Fibroblast of skin of right biceps (primary cell): ENCODE results near the gene FAM117B.
"Not testable (repeated sequence)": the region's sequence is repeated elsewhere in the genome, so short reads cannot be mapped to it uniquely, and the experiment has no call there.

Experiments used
- DNase-seq: peaks from one replicate; pipeline ENCODE4 v3.0.0-alpha.2; 2013

The FAM117B gene

DNA sequence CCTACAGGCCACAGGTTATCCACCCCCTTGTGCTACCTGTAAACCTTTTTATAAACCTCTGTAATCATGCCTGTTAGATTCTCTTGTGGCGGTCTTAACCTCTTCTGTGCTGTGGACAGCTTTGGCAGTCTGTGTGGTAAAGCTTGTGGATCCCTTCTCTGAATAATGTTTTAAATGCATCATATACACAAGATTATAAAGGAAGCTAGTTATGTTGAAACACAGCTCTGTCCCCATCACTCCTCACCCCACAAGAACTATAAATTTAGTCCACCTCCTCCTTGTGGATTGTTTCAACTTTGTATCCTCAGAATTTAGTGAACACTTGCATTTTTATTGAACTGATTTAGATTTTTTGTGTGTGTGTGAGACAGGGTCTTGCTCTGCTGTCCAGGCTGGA, 129.1 kb downstream of the FAM117B start:
- DNase-seq = no peak

DNA sequence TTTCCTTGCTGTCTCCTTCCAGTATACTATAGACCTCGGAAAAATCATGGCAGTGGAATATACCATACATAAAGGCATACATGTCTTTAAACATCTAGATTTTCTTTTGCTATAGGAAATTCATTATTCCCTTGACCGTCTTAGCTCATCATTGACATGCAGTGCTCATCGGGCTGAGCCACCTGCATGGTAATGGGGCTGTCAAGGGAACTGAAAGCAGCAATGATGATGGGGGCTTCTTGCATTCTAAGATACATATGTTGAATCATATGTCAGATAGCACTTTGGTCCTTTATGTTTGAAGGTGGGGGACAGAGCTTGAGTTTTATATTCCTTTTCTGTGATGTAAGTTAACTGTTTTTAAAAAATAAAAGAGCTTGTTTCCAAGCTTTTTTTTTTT, 130.2 kb downstream of the FAM117B start:
- no peak for DNase-seq

DNA sequence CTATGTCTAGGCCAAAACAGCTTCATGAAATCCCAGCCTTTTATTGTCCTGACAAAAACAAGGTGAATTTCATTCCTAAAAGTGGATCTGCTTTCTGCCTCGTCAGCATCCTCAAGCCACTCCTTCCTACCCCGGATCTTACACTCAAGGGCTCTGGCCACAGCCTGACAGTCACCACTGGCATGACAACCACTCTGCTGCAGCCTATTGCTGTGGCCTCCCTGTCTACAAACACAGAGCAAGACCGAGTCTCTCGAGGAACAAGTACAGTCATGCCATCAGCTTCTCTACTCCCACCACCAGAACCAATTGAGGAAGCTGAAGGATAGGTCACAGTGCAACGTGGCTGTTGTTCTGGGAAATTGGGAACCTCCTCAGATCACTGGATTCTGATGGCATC, 130.7 kb downstream of the FAM117B start:
- DNase-seq = no peak

DNA sequence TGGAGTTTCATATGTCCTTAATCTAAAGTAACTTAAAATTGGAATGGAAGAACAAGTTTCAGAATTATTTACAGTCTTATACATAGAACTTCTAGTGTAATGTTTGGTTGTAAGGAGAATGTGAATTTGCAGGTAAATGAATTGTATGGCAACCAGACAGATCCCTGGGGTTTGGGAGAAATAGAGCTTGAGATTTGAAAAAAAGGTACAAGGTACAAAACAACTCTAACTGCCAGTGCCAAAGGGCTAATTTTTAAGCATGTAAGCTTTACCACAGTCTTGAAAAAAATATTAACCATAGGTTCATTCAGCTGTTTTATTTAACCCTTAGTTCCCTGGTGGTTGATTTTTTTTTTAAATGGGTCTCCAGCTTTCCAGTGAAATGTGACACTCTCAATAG, 133.5 kb downstream of the FAM117B start:
- DNase-seq = no peak

DNA sequence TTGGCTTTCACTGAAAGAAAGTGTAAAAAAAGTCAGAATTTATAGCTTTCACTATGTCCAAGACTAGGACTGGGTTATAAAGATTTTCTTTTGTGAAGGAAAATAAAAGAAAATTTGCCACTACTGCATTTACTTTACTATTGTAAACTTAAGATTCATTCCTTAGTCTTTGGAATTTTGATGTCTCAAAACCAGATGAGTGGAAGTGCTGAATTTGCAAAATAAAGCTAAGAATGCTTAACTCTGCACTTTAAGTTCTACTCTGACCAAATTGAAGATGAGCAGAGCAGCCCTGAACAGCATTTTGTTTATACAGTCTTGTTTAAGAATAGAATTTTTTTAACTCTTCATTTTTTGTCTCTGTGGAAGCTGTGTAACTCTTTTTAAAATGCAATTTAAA, 134.4 kb downstream of the FAM117B start:
- no peak for DNase-seq

DNA sequence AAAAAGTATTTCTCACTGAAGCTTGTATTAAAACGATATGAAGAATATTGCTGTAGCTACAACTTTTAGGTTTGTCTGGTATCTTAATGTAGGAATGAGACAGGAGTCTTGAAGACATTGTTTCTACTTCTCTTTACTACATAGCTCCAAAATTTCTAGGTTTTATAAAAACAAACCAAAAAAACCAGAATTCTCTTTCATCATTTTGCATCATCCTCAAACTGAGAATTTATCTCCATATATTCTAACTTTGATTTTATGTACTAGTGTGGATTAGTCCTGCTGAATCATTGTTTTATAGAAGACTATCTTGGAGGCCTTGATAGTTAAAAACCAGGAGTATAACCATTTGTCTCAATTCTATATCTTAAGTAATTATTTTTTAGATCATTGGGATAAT, 136.6 kb downstream of the FAM117B start:
- no peak for DNase-seq

DNA sequence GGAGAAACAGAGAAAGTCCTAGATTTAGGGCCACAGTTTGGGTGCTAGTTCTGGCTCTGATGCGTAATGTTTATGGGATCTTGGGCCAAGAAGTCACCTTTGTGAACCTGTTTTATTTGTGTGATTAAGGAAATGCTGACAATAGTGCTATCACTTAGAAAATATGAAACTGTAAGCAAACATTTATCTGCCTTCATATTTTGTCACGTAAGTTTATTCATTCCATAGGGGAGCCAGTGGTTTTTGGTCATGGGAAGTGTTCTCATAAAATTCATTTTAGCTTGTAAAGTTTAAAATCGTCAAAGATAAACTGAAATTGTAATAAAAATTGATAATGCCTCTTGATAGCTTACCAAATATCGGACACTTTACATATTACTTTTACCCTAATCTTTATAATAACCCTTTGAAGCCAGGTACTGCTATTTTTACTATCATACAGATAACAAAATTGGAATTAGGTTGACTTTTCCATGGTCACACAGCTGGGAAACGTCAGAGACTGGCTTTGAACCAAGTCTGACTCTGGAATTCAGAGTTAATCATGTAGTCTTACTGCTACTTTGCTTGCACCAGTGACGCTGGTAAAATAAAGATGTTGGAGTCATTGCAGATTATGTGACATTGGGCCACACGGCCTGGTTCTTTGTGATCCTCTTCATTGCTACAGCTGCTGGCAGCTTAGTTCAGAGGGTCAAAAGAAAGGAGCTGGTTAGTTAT, 137.1 kb downstream of the FAM117B start:
- DNase-seq = peak; percentile 18

DNA sequence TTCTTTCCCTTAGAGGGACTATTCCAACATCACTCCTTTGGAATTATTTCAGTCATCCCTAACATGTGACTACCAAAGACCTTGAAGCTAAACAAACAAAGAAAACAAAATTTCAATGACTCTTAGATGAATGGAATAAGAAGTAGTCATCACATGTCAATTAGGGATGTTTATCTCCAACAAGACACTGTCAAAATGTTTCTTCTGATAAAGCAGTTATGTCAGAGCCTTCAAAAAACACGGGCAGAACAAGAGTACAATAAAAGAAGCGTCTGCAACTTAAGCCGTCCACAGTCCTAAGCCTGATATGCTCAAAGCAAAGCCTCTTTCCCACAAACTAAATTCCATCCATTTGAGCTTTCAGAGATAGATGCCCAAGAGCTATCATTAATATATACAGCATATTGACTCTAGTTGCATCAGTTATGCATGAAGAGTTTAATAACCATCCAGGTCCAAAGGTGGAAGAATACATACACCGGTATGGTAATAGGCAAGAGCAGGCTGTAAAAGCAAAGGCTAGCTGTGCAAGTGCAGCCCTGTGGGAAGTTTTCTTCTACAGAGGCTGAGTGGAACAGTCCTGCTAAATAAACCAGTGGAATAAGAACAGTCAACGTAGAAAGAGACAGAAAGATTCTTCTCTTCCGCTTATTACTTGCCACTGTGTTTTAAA, 138.7 kb downstream of the FAM117B start:
- DNase-seq = no peak

DNA sequence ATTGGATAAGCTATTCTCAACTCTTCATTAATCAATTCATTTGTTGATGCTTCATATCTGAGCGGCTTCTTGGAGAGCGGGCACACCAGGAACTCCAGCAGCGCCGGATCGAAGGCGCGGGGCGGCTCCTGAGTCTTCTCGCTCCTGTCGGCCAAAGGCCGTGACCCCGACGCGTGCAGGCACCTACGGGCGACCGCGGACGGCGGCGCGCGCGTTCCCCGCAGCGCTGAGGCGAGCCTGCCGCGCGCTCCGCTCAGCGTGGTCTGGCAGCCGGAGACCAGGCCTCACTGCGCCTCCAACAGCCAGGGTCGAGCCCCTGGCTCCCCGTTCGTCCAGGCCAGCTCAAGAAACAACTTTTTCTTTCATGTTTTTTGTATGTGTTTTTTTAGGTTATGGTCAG, 139.3 kb downstream of the FAM117B start:
- no peak for DNase-seq

DNA sequence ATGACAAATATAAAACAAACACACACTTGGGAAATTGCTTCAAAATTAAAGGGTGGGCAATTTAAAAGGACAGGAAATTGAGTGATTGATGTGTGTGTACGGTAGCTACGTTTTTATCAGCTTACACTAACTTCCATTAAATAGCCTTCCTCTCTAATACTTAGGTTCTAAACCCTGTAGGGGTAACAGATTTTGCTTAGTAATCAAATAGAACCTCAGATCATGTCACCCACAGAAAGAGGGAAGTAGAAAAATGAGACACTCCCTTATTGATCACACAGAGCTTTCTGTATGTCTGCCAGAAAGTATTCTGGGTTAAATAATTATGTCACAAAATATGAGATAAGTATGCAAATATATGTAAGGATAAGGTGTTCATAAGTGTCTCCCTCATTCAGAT, 143.4 kb downstream of the FAM117B start:
- no peak for DNase-seq

DNA sequence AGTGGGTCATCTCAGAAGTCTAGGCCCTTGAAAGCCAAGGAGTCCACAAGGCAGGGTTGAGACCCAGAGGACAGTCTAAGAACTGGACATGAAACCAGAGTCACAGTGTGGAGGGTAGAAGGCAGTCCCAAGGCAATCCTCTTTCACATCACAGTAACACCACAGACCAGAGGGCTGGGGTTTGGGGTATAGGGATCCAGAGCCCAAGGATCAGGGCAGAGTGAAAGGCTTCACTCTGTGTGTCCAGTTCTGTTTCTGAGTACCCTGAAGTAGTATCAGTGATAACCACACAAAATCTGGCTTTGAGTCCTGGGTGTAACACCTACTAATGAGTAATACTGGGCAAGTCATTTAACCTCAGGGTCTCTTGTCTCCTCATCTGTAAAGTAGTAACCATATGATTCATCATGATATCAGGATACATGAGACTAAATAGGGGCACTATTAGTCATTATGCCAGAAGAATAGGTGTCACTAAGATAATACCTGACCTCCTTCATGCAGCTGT, 145.8 kb downstream of the FAM117B start:
- DNase-seq = peak; percentile 55

DNA sequence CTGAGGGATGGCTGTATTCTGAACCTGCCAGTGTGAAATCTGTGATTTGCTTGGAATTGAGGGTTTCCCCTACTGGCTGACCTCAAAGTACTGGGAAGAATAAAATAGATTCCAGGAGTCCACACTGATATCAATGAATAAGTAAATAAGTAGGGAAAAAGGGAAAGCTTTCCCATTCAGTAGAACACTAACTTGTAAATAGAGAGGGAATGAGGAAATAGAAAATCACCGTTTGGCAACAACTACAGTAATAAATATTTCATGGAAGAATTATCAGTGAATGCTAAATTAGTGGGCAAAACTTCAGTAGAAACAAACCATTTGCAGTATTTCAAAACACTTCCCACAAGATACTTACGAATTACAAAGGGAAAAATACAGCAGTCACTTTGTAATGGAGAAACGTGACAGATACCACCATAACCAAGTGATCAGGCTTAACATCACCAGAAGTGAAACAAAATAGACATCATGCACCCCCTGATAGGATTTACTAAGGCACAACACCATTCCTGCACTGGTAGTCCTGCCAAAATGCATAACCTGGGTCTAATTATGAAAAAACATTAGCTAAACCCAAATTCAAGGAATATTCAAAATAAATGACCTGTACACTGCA, 148.3 kb downstream of the FAM117B start:
- no peak for DNase-seq

DNA sequence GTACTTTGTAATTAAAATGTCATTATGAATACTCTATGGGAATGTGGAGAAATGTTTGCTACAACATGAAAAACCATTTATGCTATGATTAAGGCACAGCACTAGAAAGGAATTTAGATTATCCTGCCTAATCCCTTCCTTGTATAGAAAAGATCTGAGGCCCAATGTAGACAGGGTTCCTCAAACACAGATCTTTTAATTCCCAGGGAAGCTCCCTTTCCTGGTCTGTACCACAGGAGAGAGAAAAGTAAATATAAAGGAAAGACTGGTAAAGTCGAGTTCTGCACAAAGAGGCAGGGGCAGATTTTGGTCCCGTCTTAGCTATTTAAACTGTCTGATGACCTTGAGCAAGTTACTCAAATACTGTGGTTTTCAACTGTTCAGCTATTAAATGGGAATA, 152.1 kb downstream of the FAM117B start:
- DNase-seq = no peak

DNA sequence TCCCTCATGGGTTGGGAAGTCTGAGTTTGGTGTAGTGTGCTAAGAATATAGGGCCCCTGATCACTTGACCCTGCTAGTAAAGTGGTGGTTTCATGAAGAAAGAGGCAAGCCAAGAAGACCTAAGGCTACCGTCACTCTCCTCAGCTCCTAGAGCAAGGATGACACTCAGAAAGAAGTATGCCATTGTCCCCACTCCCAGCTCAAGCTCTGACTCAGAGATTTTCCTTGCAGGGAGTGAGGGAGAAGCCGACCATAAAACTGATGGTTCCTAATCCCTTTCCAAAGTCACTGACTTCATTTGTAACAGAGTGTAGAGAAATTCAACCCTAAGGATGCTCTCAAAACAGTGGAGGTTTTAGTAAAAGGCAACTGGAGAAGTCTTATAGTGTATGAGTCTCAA, 155.9 kb downstream of the FAM117B start:
- DNase-seq = peak; percentile 2

DNA sequence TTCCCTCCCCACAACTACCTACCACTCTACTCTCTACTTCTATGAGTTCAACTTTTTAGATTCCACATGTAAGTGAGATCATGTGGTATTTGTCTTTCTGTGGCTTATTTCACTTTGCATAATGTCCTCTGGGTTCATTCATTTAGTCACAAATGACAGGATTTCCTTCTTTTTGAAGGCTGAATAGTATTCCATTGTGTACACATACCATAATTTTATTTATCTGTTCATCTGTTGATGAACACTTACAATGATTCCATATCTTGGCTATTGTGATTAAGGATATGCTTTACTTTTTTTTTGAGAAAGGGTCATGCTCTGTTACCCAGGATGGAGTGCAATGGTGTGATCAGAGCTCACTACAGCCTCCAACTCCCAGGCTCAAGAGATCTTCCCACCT, 163.2 kb downstream of the FAM117B start:
- no peak for DNase-seq

DNA sequence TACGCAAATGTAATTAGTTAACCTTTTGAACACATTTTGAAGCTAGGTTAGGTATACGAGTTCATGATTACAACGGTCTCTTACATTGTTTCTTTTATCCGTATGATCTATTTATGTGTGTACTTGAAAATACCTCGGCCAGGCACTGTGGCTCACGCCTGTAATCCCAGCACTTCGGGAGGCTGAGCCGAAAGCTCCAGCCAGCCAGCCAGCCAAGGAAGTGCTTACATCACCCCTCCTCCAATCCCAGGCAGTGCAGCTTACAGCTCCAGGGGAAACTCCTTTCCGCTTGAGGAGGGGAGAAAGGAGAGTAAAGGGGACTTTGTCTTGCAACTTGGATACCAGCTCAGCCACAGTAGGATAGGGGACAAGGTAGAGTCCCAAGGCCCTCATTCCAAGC, 171.1 kb downstream of the FAM117B start:
- DNase-seq = not testable (repeated sequence)

DNA sequence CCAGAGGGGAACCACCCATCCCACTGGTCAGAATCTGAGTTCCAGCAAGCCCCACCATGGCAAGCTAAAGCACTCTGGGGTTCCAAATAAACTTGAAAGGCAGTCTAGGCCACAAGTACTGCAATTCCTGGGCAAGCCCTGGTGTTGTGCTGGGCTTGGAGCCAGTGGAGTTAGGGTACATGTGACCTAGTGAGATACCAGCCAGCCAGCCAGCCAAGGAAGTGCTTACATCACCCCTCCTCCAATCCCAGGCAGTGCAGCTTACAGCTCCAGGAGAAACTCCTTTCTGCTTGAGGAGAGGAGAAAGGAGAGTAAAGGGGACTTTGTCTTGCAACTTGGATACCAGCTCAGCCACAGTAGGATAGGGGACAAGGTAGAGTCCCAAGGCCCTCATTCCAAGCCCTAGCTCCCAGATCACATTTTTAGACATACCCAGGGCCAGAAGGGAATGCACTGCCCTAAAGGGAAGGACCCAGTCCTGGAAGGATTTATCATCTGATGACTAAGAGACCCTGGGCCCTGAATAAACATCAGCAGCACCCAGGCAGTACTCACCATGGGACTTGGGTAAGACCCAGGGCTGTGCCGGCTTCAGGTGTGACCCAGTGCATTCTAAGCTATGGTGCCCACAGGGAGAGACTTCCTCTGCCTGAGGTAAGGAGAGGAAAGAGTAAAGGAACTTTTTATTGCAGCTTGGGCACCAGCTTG, 172.8 kb downstream of the FAM117B start:
- peak; percentile 61 for DNase-seq

DNA sequence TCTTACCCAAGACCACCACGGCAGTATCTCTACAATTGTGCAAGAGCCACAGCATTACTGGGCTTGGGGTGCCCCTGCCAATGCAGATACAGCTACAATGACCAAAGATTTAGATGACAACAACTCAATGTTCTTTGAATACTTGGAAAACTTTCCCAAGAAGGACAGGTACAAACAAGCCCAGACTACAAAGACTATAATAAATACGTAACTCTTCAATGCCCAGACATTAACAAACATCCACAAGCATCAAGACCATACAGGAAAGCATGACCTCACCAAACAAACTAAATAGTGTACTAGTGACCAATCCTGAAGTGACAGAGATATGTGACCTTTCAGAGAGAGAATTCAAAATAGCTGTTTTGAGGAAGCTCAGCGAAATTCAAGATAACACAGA, 174.0 kb downstream of the FAM117B start:
- no peak for DNase-seq

DNA sequence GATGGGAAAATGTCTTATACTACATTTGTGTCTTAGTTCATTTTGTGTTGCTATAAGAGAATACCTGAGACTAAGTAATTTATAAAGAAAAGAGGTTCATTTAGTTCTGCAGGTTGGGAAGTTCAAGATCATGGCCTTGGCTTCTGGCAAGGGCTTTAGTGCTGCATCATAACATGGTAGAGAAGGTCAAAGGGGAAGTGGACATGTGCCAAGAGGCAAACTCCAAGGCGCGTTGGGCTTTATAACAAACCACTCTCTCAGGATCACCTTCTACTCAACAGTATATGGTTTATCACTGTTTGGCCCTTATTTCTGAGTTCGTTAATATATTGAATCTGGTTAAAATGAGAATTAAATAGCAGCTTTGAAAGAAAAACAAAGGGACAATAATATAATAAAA, 178.6 kb downstream of the FAM117B start:
- no peak for DNase-seq

DNA sequence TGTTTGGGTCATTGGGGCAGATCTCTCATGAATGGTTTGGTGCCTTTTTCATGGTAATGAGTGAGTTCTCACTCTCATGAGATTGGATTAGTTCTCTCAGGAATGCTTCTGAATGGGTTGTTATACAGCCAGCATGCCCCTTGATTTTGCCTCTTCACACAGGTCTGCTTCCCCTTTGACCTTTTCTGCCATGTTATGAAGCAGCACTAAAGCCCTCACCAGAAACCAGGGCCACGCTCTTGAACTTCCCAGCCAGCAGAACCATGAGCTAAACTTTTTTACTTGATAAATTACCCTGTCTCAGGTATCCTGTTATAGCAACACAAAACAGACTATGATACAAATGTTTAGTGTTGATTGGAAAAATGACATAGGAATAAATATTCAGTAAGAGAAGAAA, 179.5 kb downstream of the FAM117B start:
- no peak for DNase-seq

DNA sequence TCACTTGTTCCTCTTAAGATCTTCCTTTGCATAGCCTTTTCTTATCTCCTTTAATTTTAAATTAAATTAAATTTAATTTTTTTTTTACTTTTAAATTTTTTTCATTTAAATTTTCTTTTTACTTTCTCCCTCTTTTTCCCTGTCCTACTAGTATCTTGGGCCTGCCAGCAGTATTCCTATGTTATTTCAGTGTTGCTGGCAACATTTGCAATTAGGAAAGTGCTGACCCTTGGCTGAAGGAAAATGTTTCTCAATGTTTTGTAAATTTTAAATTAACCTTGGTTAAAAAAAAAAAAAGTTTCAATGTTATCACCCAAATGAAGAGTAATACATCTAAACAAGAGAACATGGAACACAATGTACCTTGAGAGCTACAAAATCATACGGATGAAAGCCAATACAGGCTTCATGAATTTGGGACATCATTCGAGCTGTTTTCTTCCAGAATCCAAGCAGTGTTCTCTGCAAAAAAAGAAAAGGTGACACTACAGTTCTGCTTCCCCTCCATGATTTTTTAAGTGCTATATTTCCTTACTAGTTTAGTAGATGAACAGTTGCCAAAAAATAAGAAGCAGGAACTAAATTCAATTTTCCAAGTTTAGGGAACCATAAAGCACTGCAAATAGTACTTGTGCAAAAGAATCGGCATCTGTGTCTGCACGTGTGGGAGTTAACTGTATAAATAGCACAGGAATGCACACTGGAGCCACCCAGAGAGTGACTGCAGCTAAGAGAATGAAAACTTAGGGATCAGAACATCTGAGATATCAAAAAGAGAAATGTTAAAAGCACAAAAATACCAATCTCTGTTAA, 181.0 kb downstream of the FAM117B start:
- peak; percentile 26 for DNase-seq

DNA sequence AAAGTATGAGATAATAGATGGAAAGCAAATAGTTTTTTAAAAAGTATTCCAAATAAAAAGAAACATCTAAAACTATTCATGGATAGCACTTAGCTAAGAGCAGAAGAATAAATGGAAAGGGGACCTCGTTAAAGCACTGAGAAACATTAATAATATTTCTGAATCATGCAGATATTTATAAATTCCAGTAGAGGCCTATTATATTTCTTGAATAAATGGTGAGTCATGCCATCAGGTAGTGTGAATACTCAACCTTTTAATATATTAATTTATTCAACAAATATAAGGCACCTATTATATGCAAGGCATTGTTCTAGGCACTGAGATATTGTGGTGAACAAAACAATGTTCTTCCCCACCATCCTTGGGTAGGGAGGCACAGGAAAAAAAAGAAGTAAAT, 183.0 kb downstream of the FAM117B start:
- no peak for DNase-seq

DNA sequence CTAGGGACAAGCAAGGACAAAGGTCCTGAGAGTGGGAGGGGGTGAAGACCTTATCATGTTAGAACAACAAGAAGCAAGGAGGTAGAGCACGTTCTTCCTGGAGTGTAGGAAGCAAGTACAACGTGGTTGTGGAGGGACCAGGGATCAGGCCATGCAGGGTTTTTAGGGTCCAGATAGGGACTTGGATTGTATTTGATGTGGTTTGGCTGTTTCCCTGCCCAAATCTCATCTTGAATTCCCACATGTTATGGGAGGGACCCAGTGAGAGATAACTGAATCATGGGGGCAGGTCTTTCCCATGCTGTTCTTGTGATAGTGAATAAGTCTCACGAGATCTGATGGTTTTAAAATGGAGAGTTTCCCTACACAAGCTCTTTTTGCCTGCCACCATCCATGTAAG, 183.6 kb downstream of the FAM117B start:
- DNase-seq = no peak
